Gastroesophageal sphincter (tissue), 3 donors: ENCODE data around the gene NUP62.

Experiments used
- POLR2A ChIP-seq, 2 donors: fragments of 450-650 bp; IDR thresholded peaks; one replicate each; pipeline ENCODE4 v1.6.1; 2017; ENCODE audit warnings: antibody characterized with exemption in 2 of 2, mild to moderate bottlenecking in 2 of 2, moderate library complexity in 1 of 2
- POLR2AphosphoS5 ChIP-seq: sonication (generic); formaldehyde crosslinking; IDR thresholded peaks from one replicate; pipeline ENCODE4 v1.6.1; 2017; ENCODE audit warnings: antibody characterized with exemption
- TF ChIP-seq, protein P1 (sequence below), 4 experiments: fragments of 200-600 bp in 2 of 4; fragments of 450-650 bp in 2 of 4; sonication (generic) in 1 of 4; IDR thresholded peaks; one replicate each; pipeline ENCODE4 v1.5.1; 2017 to 2019; ENCODE audit warnings: antibody characterized with exemption in 4 of 4, mild to moderate bottlenecking in 2 of 4, moderate library complexity in 2 of 4

DNA sequence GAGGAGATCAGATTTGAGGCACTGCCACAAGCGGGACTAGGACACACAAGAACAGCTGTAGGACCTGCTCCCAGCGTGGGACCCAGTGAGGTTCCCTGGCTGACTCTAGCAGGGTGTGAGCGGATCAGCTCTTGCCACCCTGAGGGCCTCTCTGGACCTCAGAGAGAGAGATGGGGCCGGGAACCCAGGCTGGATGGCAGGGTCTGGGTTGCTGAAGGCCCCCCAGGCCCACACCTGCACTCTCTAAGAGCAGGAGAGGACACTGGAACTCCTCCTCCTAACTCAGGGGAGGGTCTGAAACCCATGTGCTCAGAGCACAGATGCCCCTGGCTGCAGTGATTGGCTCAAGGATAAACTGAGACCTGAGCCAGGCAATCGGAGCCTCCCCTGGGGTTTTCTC is 19.1 kb downstream of the NUP62 start:
- TF ChIP-seq, protein P1, sequence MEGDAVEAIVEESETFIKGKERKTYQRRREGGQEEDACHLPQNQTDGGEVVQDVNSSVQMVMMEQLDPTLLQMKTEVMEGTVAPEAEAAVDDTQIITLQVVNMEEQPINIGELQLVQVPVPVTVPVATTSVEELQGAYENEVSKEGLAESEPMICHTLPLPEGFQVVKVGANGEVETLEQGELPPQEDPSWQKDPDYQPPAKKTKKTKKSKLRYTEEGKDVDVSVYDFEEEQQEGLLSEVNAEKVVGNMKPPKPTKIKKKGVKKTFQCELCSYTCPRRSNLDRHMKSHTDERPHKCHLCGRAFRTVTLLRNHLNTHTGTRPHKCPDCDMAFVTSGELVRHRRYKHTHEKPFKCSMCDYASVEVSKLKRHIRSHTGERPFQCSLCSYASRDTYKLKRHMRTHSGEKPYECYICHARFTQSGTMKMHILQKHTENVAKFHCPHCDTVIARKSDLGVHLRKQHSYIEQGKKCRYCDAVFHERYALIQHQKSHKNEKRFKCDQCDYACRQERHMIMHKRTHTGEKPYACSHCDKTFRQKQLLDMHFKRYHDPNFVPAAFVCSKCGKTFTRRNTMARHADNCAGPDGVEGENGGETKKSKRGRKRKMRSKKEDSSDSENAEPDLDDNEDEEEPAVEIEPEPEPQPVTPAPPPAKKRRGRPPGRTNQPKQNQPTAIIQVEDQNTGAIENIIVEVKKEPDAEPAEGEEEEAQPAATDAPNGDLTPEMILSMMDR (IDR thresholded peaks at IDR 0.05) = no peak
- TF ChIP-seq POLR2A (IDR thresholded peaks at IDR 0.05) (no peak), POLR2AphosphoS5 (no peak)
